ENCODE data around the gene MAP2K6. TPM values are rescaled to one million over a fixed set of nuclear protein-coding genes. Genes with fewer than 3 reads are reported as not detected.

The MAP2K6 gene
- total RNA-seq, 3 donors from 2014 or later = 0.71 to 1.1 (median 0.87) TPM

DNA sequence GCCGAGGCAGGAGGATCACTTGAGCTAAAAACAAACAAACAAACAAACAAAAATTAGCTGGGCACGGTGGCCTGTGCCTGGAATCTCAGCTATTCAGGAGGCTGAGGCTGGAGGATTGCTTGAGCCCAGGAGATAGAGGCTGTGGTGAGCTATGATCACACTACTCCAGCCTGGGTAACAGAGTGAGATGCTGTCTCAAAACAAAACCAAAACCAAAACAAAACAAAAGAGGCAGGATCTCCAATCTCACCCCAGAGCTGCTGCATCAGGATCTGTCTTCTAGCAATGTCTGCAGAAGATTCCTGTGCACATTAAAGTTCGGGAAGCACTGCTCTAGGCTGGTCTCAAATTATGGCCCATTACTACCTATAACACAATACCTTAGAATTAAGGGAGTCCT, 43.1 kb downstream of the MAP2K6 start:
- no peak for ATAC-seq
- DNase-seq = no peak
- Mint-ChIP-seq H3K4me3 (no peak overlapping the region), H3K4me1 (ENCODE audit: low read depth) (peaks cover 16% of the 10 kb centered on the region), H3K9me3 (no peaks in the 10 kb centered on the region), H3K27me3 (ENCODE audit: low read depth) (no peaks in the 10 kb centered on the region), H3K36me3 (ENCODE audit: insufficient read depth) (peaks cover 9% of the 10 kb centered on the region)

- DNase-seq = no peak
- Mint-ChIP-seq H3K27me3 (ENCODE audit: low read depth) (no peaks in the 10 kb centered on the region), H3K9me3 (no peaks in the 10 kb centered on the region), H3K4me3 (no peak overlapping the region), H3K4me1 (ENCODE audit: low read depth) (peaks cover 13% of the 10 kb centered on the region), H3K36me3 (ENCODE audit: insufficient read depth) (peaks cover 6% of the 10 kb centered on the region)
- no peak for ATAC-seq
Observed at GRCh38 chr17:69460963-69461922, 46.7 kb downstream of the MAP2K6 start.

GRCh38 chr17:69461951-69462369, 47.5 kb downstream of the MAP2K6 start:
- no peak overlapping the region for H3K4me3 Mint-ChIP-seq
- no peak for ATAC-seq

GRCh38 chr17:69462882-69463281, 48.4 kb downstream of the MAP2K6 start:
- peaks cover 3% of the 10 kb centered on the region for H3K36me3 Mint-ChIP-seq (ENCODE audit: insufficient read depth)
- no peaks in the 10 kb centered on the region for H3K9me3 Mint-ChIP-seq
- H3K4me1 Mint-ChIP-seq (ENCODE audit: low read depth) = peaks cover 5% of the 10 kb centered on the region
- ATAC-seq (no peak), DNase-seq (no peak)
- no peaks in the 10 kb centered on the region for H3K27me3 Mint-ChIP-seq (ENCODE audit: low read depth)
- no peak overlapping the region for H3K4me3 Mint-ChIP-seq

More at GRCh38 chr17:69461951-69462369, 47.5 kb downstream of the MAP2K6 start:
- no peaks in the 10 kb centered on the region for H3K9me3 Mint-ChIP-seq
- peaks cover 11% of the 10 kb centered on the region for H3K4me1 Mint-ChIP-seq (ENCODE audit: low read depth)
- DNase-seq = no peak
- H3K27me3 Mint-ChIP-seq (ENCODE audit: low read depth) = no peaks in the 10 kb centered on the region
- peaks cover 5% of the 10 kb centered on the region for H3K36me3 Mint-ChIP-seq (ENCODE audit: insufficient read depth)

DNA sequence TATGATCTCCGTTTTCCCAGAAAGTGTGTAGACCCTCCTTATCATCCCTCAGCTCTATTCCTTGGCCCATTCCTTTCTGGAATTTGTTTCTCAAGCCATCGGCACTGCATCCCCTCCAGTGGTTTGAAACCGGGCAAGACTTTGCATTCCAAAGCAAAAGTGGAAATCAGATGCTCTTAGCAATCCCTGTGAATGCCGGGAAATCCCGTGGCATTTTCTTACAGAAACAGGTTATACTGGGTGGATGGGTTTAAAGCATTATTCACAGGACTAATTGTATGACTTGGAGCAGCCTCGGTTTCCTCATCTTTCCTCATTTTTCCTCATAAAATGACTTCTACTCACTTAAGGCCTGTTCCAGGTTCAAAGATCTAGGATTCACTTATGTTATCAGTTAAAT, 52.0 kb downstream of the MAP2K6 start:
- Mint-ChIP-seq H3K4me1 (ENCODE audit: low read depth) (peaks cover 3% of the 10 kb centered on the region), H3K4me3 (no peak overlapping the region)

GRCh38 chr17:69466905-69467667, 52.6 kb downstream of the MAP2K6 start:
- H3K4me1 Mint-ChIP-seq (ENCODE audit: low read depth) = peaks cover 3% of the 10 kb centered on the region
- ATAC-seq (no peak), DNase-seq (no peak)
- H3K9me3 Mint-ChIP-seq = no peaks in the 10 kb centered on the region
- peaks cover 21% of the 10 kb centered on the region for H3K36me3 Mint-ChIP-seq (ENCODE audit: insufficient read depth)
- H3K4me3 Mint-ChIP-seq = no peak overlapping the region
- no peaks in the 10 kb centered on the region for H3K27me3 Mint-ChIP-seq (ENCODE audit: low read depth)

More for the DNA sequence above, 52.0 kb downstream of the MAP2K6 start:
- peaks cover 21% of the 10 kb centered on the region for H3K36me3 Mint-ChIP-seq (ENCODE audit: insufficient read depth)
- no peaks in the 10 kb centered on the region for H3K9me3 Mint-ChIP-seq
- no peaks in the 10 kb centered on the region for H3K27me3 Mint-ChIP-seq (ENCODE audit: low read depth)
- no peak for ATAC-seq
- no peak for DNase-seq

DNA sequence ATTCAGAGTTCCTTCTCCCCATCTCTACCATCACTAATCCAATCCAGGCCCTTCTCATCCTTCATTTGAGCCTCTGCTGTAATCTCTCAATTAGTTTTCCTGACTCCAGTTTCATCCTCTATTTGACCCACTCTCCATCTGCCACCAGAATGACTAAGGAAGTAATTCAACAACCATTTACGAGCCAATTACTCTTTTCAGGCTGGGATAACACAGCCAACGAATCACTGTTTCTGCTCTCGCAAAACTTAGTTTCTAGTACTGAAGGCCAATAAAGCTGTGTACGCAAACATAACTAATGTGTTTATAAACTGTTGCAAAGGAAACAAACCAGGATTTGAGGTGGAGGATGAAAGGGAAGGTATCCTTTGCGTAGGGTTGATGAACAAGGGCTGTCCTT, 53.7 kb downstream of the MAP2K6 start:
- no peak overlapping the region for H3K4me3 Mint-ChIP-seq
- no peak for ATAC-seq
- no peaks in the 10 kb centered on the region for H3K27me3 Mint-ChIP-seq (ENCODE audit: low read depth)
- DNase-seq = no peak
- H3K4me1 Mint-ChIP-seq (ENCODE audit: low read depth) = peaks cover 3% of the 10 kb centered on the region
- no peaks in the 10 kb centered on the region for H3K9me3 Mint-ChIP-seq
- peaks cover 21% of the 10 kb centered on the region for H3K36me3 Mint-ChIP-seq (ENCODE audit: insufficient read depth)

DNA sequence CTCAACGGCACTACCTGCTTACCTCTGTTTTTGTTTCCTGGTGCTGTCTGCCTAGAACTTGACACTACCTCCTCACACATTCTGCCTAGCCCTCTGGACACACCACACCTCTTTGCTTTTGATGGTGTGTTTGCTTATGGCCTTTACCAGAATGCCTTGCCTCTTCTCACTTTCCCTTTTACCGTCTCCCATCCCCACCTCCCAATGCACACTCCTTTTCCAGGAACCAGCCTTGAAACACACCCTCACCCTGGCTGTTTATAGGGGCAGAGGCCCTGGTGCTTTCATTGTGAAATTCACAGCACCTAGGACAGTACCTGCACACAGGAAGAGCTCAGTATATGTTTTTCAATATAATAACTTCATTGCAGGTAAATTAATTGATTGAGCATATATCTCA, 56.2 kb downstream of the MAP2K6 start:
- ATAC-seq (no peak), DNase-seq (no peak)
- peaks cover 5% of the 10 kb centered on the region for H3K4me1 Mint-ChIP-seq (ENCODE audit: low read depth)
- peaks cover 21% of the 10 kb centered on the region for H3K36me3 Mint-ChIP-seq (ENCODE audit: insufficient read depth)
- no peak overlapping the region for H3K4me3 Mint-ChIP-seq
- H3K27me3 Mint-ChIP-seq (ENCODE audit: low read depth) = no peaks in the 10 kb centered on the region
- no peaks in the 10 kb centered on the region for H3K9me3 Mint-ChIP-seq

- ATAC-seq = no peak
- H3K36me3 Mint-ChIP-seq (ENCODE audit: insufficient read depth) = peaks cover 18% of the 10 kb centered on the region
- no peaks in the 10 kb centered on the region for H3K9me3 Mint-ChIP-seq
- no peak for DNase-seq
- H3K27me3 Mint-ChIP-seq (ENCODE audit: low read depth) = no peaks in the 10 kb centered on the region
- peaks cover 5% of the 10 kb centered on the region for H3K4me1 Mint-ChIP-seq (ENCODE audit: low read depth)
- H3K4me3 Mint-ChIP-seq = no peak overlapping the region
Observed at GRCh38 chr17:69471406-69471805, 56.9 kb downstream of the MAP2K6 start.

DNA sequence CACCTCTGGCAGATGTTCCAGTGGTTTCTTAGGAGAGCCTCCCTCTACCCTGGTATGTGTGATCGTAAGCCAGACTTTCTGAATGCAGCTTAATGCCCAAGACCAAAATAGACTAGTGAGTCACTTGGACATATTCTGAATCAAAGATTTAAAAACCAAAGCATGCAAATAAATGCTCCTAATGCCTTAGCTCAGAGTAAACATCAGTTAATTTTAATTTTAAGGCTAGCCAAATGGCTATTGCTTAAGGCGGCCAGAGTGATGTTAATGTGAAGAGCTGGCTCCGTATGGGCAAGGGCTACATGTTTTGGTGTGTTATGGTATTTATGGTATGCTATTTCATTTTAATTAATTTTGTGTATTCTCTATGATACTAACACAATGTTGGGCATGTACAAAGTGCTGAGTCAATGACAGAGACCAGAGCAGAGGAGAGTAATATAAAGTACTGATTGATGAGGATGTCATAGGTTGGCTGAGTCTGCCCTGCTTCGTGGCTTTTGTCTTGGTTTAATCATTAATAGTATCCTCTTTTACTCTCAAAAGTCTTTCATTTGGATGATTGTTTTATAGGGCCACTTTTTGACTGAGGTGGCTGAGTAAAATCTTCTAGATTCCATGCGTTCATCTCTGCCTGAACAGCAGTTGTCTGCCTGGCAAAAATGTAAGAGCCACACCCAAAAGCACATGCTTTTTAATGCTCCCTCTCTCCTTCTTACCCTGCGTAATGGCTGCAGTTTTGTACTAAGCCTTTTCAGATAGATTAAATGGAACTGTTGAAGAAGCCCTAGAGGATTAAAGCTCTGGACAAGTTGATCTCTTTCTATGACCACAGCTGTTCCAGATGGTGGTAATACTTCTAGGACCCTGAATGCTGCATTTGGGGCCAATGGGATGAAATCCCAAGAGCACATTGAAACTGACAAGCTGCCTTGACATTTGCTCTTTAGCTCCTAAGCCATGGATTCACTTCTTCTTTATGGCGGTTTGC, 59.6 kb downstream of the MAP2K6 start:
- DNase-seq (no peak), ATAC-seq (no peak)
- Mint-ChIP-seq H3K27me3 (ENCODE audit: low read depth) (no peaks in the 10 kb centered on the region), H3K4me3 (no peak overlapping the region), H3K9me3 (no peaks in the 10 kb centered on the region), H3K36me3 (ENCODE audit: insufficient read depth) (peaks cover 21% of the 10 kb centered on the region), H3K4me1 (ENCODE audit: low read depth) (peaks cover 16% of the 10 kb centered on the region)

DNA sequence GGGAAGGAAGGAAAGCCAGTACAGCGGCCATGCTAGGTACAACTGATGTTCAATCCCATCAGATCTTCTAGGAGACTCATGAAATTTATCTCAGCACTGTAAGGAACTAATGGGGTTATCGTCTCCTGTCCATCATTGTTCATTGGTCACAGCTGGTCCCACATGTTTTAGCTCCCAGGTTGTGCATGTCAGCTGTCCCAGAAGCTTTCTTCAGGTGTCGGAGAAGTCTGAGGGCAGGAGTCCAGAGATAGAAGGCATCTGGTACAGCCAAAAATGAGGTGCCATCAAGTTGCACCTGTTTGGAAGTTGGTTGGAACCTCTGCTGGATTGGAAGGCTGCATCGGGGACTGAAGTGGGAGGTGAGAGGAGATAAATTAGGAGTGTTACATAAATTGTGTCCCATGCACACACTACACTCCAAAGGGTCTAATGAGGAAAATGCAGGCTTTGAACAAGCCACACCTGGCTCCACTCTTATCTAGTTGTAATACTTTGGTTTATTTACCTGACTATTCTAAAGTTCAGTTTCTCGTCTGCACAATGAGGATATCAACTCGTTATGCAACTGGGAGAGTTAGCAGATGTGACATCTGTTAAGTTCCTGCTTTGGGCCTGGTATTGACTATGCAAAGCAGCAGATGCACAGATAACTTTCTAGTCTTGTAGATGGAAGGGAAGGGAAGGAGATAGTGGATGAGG, 62.9 kb downstream of the MAP2K6 start:
- no peaks in the 10 kb centered on the region for H3K9me3 Mint-ChIP-seq
- H3K27me3 Mint-ChIP-seq (ENCODE audit: low read depth) = no peaks in the 10 kb centered on the region
- ATAC-seq (no peak), DNase-seq (no peak)
- peaks cover 16% of the 10 kb centered on the region for H3K36me3 Mint-ChIP-seq (ENCODE audit: insufficient read depth)
- H3K4me1 Mint-ChIP-seq (ENCODE audit: low read depth) = peaks cover 16% of the 10 kb centered on the region
- no peak overlapping the region for H3K4me3 Mint-ChIP-seq

DNA sequence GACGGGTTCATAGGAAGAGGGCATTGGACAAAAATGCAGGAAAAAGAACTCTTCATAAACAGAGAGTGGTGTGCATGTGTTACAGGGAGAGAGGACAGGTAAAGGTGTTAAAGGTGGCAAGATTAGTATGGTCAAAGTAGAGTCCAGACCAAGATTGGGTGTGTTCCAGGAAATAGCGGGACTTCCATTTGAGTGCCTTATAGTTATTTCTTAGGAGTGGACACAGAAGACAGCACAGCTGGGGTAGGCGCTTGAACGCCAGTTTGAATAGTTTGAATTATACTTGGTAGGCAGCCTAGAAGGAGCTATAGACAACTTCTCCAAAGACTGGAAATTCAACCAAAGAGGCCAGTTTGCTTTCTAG, 63.4 kb downstream of the MAP2K6 start:
- Mint-ChIP-seq H3K4me1 (ENCODE audit: low read depth) (peaks cover 16% of the 10 kb centered on the region), H3K36me3 (ENCODE audit: insufficient read depth) (peaks cover 16% of the 10 kb centered on the region), H3K4me3 (no peak overlapping the region), H3K9me3 (no peaks in the 10 kb centered on the region), H3K27me3 (ENCODE audit: low read depth) (no peaks in the 10 kb centered on the region)
- no peak for DNase-seq
- no peak for ATAC-seq

GRCh38 chr17:69478916-69479315, 64.4 kb downstream of the MAP2K6 start:
- DNase-seq (no peak), ATAC-seq (no peak)
- no peaks in the 10 kb centered on the region for H3K9me3 Mint-ChIP-seq
- H3K36me3 Mint-ChIP-seq (ENCODE audit: insufficient read depth) = peaks cover 16% of the 10 kb centered on the region
- H3K27me3 Mint-ChIP-seq (ENCODE audit: low read depth) = no peaks in the 10 kb centered on the region
- H3K4me1 Mint-ChIP-seq (ENCODE audit: low read depth) = peaks cover 14% of the 10 kb centered on the region
- H3K4me3 Mint-ChIP-seq = no peak overlapping the region

All from activated T-cell treated with anti-CD3 and anti-CD28 coated beads, Interleukin-2, amount 50 U/mL, for 4 hours (primary cell).